Duodenal mucosa (tissue), 2 donors: ENCODE results near the gene GLT6D1.

Source experiments
- H3K27ac ChIP-seq: one replicate; pipeline ENCODE4 v1.7.0; 2013; ENCODE audit warnings: low read depth, low read length
- H3K27me3 ChIP-seq, 2 donors: one replicate each; pipeline ENCODE4 v1.7.0; 2013; ENCODE audit warnings: low read length in 2 of 2, control low read depth in 1 of 2; ENCODE audit not compliant: insufficient read depth in 2 of 2, control insufficient read depth in 1 of 2
- H3K36me3 ChIP-seq, 2 donors: one replicate each; pipeline ENCODE4 v1.7.0; 2013; ENCODE audit warnings: low read length in 2 of 2, control low read depth in 1 of 2; ENCODE audit not compliant: insufficient read depth in 2 of 2, control insufficient read depth in 1 of 2
- H3K4me1 ChIP-seq, 2 donors: one replicate each; pipeline ENCODE4 v1.7.0; 2013; ENCODE audit warnings: low read length in 2 of 2, control low read depth in 1 of 2; ENCODE audit not compliant: insufficient read depth in 2 of 2, control insufficient read depth in 1 of 2
- H3K4me3 ChIP-seq, 2 donors: one replicate each; pipeline ENCODE4 v1.7.0; 2013; ENCODE audit warnings: low read length in 2 of 2, low read depth in 1 of 2
- H3K9ac ChIP-seq, 2 donors: one replicate each; pipeline ENCODE4 v1.7.0; 2013; ENCODE audit warnings: low read length in 2 of 2, low read depth in 1 of 2
- H3K9me3 ChIP-seq, 2 donors: one replicate each; pipeline ENCODE4 v1.7.0; 2013; ENCODE audit warnings: low read length in 2 of 2, control low read depth in 1 of 2; ENCODE audit not compliant: control insufficient read depth in 1 of 2

The GLT6D1 gene

DNA sequence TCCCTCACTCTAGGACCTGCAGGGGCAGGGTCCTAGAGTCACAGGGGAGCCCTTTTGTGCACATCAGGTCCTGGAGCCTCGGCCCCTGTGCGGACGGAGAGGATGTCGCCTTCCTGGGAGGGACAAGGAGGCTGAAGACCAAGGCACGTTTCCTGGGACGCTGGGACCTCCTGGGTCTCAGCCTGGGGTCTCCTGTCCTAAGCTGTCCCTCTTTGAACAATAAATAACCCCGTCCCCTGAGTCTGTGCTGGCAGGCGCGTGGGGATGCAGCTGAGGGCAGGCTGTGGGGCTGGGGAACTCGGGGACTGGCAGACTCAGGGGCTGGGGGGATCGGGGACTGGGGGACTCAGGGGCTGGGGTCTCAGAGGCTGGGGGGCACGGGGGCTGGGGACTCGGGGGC, 46.7 kb downstream of the GLT6D1 start:
- no peaks in the 10 kb centered on the region for H3K4me1 ChIP-seq
- no peak overlapping the region for H3K4me3 ChIP-seq
- H3K9me3 ChIP-seq, result no peaks in the 10 kb centered on the region
- no peak overlapping the region for H3K27ac ChIP-seq
- no peaks in the 10 kb centered on the region for H3K27me3 ChIP-seq
- H3K9ac ChIP-seq, result no peak overlapping the region
- H3K36me3 ChIP-seq, result no peaks in the 10 kb centered on the region

DNA sequence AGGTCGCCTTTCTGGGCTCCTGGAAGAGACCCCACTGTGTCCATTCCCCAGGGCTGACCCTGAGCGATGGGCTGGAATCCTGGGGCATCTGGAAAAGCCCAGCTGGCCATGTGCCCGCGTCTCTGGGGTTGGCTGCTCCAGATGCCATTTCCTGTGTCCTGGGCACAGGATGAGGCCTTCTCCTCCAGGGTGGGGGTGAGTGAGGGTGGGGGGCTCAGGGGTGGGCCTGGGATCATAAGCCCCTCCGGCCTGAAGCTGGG, 47.1 kb downstream of the GLT6D1 start:
- Histone ChIP-seq H3K27ac (no peak overlapping the region), H3K9me3 (no peaks in the 10 kb centered on the region), H3K4me3 (no peak overlapping the region), H3K9ac (no peak overlapping the region), H3K4me1 (no peaks in the 10 kb centered on the region), H3K36me3 (no peaks in the 10 kb centered on the region), H3K27me3 (no peaks in the 10 kb centered on the region)

DNA sequence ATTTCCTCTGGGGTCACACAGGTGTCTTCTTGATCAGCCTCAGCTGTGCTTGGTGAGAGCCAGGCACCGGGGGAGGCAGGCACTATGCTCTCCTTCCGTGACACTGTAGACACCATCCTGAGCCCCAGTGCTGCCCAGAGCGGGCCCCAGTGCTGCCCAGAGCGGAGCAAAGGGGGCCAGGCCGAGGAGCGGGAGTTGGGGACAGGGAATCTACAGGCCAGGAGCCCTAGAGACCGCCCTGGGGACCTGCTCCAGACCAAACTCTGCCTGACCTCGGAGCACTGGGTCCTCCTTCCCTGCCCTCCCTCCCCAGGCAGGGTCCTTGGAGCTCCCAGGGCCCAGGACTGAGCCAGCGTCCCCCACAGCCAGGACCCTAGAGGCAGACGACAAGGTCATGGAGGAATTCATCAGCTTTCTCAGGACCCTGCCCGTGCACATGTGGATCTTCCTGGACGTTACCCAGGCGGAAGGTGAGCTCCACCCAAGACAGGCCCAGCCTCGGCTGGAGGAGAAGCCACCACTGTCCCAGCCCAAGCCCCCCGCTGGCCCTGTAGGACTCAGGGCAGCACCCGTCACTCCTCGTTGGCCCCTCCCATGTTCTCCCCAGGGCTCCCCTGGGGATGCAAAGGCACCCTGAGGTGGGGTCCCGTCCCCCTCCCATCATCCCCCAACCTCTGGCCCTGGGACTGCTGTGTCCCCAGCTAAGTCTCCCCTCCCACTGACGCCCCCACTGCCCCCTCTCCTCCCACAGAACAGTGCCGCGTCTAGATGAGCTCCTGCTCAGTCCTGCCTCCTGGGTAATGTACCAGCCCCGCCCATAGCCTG, 47.6 kb downstream of the GLT6D1 start:
- no peak overlapping the region for H3K4me3 ChIP-seq
- H3K27ac ChIP-seq, result no peak overlapping the region
- no peak overlapping the region for H3K9ac ChIP-seq
- no peaks in the 10 kb centered on the region for H3K27me3 ChIP-seq
- no peaks in the 10 kb centered on the region for H3K4me1 ChIP-seq
- no peaks in the 10 kb centered on the region for H3K9me3 ChIP-seq
- no peaks in the 10 kb centered on the region for H3K36me3 ChIP-seq

DNA sequence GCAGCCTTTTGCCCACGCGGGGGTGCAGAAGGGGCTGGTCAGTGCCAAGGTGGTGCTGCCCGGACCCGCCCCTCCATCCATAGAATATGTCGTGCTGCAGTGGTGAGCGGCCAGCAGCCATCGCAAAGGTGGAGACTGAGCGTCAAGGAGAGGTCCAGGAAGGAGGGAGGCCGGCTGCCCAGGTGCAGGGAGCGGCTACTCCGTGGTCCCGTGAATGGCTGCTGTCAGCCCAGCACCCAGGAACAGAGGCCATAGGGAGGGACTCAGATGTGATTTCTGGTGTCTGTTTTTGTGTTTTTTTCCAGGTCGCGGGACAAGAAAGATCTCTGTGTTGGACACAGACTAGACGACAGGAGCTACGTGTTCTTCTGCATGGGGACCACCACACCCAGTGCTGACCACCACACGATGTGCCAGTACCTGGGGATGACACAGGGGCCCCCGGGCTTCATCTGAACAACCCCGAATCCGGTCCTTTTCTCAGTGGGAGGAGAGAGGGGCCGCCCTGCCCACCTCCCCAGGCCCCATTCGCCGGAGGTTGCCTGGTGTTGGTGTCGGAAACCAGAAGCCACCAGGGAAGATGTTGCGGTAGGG, 48.8 kb downstream of the GLT6D1 start:
- Histone ChIP-seq H3K27me3 (no peaks in the 10 kb centered on the region), H3K4me1 (no peaks in the 10 kb centered on the region), H3K9ac (no peak overlapping the region), H3K9me3 (no peaks in the 10 kb centered on the region), H3K27ac (no peak overlapping the region), H3K4me3 (no peak overlapping the region), H3K36me3 (no peaks in the 10 kb centered on the region)

DNA sequence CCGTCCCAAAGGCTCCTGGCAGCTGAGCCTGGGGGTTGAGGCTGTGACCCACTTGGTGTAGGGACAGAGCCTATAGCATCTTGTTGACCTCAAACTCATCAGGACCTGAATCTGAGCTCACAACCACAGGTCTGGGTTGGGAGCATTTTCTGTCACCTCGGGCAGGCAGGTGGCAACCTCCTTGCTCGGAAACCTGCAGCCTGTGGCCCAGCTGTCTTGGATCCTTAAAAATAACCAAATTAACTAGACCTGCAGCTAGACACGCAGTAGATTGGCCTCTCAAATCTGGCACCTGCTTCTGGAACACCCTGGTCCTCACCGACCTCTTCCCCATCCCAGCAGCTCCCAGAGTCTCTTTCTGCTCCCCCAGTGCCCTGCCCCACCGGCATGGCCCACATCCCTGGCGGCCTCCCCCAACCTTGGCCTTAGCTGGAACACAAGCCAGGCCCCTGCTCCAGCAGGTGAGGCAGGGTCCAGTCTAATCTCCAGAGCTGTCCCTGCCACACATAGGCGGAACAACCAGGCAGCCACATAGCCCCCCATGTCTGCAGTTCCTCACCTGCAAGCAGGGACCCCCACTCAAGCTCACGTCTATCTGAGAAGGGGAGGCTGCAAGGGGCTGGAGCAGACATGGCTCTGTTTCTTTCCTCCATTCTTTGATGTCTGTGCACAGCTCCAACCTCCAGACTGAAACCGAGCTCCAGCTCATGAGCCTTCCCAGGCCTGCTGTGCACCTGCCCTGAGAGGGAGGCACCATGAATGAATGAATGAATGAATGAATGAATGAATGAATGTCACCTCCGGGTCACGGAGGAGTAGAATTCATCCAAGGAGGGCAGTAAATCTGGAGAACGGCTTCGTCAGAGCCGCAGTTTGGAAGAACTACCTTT, 49.5 kb downstream of the GLT6D1 start:
- no peaks in the 10 kb centered on the region for H3K4me1 ChIP-seq
- no peaks in the 10 kb centered on the region for H3K9me3 ChIP-seq
- no peak overlapping the region for H3K9ac ChIP-seq
- no peaks in the 10 kb centered on the region for H3K27me3 ChIP-seq
- H3K36me3 ChIP-seq, result no peaks in the 10 kb centered on the region
- H3K4me3 ChIP-seq, result no peak overlapping the region
- H3K27ac ChIP-seq, result no peak overlapping the region

DNA sequence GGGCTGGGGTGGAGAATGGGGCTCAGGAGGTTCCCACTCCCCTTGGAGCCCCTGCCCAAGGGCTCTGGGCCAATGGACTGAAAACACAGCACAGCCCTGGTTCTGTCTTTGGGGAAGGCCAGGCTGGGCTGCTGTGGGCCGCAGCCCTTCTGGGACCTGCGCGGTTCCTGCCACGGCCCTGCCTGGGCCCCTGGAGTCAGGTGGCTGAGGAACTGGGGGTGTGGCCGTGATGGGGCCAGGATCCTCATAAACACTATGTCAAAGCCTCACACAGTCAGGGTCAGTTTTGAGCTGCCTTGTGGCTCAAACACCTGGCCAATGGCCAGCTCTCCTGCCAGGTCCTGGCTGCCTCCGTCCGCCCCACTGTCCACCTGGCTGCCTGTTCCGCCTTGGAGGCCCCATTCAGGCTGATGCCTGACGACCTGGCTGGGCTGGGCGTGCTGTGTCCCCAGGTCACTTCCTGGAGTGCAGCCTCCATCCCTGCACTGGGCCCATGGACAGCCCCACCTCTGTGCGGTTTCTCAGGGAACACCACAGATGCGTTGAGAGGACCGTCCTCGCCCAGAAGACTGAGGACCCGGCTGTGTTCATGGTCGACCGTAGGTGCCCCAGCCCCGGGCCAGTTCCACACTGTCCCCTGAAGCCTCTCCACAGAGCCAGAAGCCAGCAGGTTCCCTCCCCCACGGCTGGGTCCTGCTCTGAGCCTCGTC, 50.3 kb downstream of the GLT6D1 start:
- Histone ChIP-seq H3K4me1 (no peaks in the 10 kb centered on the region), H3K4me3 (no peak overlapping the region), H3K36me3 (no peaks in the 10 kb centered on the region), H3K9me3 (no peaks in the 10 kb centered on the region), H3K27ac (no peak overlapping the region), H3K9ac (no peak overlapping the region), H3K27me3 (no peaks in the 10 kb centered on the region)

DNA sequence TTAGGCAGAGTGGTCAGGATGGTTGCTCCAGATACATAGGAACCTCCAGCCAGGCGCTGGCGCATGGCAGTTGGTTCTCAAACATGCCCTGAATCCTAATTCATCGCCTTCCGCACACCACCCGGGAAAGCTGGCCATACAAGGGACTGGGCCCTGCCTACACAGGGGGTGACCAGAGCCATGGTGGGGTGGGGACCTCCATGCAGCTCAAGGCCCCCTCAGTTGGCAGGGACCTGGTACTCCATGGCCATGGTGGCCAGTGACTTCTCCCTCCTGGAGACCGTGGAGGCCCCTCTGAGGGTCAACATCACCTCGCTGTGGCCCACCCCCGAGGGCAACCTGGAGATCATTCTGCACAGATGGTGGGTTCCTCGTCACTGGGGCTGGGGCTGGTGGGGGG, 51.0 kb downstream of the GLT6D1 start:
- Histone ChIP-seq H3K4me1 (no peaks in the 10 kb centered on the region), H3K4me3 (no peak overlapping the region), H3K9ac (no peak overlapping the region), H3K9me3 (no peaks in the 10 kb centered on the region), H3K36me3 (no peaks in the 10 kb centered on the region), H3K27ac (no peak overlapping the region), H3K27me3 (no peaks in the 10 kb centered on the region)

DNA sequence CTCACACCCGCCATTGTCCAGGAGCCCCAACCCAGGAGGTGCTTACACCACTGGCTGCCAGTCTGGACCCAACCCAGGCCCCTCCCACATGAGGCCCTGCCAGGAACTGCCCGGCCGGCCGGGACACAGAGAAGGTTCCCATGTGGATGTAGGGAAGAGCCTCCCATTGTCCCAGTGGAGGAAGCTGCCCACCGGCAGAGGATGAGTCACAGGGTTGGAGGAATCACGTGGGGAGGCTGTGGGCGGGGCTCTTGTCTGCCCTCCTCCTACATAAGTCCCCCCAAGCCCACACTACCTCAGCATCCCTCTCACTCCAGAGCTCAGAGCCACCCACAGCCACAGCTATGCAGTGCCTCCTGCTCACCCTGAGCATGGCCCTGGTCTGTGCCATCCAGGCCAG, 51.7 kb downstream of the GLT6D1 start:
- Histone ChIP-seq H3K27ac (no peak overlapping the region), H3K36me3 (no peaks in the 10 kb centered on the region), H3K4me1 (no peaks in the 10 kb centered on the region), H3K9ac (no peak overlapping the region), H3K4me3 (no peak overlapping the region), H3K27me3 (no peaks in the 10 kb centered on the region), H3K9me3 (no peaks in the 10 kb centered on the region)

DNA sequence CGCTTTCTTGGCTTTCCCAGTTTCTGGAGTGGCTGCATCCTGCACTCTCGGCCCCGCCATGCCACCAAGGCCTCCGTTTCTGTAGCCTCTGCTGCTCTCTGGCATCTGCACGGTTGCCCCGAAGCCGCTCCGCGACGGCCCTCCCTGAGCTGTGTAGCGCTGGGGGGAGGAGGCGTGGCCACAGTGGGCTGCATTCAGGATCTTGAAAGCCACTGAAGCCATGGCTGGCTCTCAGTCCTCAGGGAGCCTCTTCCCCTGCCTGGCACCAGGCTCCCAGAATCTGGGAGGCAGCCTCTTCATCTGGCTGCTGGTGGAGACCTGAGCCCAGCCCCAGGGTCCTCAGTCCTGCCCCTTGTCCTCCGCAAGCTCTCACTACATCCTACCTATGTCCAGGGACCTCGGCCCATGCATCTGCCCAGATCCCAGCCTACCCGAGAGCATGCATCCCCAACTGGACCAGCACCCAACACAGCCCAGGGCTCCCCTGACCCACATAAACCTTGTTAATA, 52.7 kb downstream of the GLT6D1 start:
- H3K27ac ChIP-seq, result no peak overlapping the region
- H3K4me3 ChIP-seq, result no peak overlapping the region
- no peaks in the 10 kb centered on the region for H3K4me1 ChIP-seq
- no peaks in the 10 kb centered on the region for H3K36me3 ChIP-seq
- no peaks in the 10 kb centered on the region for H3K9me3 ChIP-seq
- no peaks in the 10 kb centered on the region for H3K27me3 ChIP-seq
- no peak overlapping the region for H3K9ac ChIP-seq

DNA sequence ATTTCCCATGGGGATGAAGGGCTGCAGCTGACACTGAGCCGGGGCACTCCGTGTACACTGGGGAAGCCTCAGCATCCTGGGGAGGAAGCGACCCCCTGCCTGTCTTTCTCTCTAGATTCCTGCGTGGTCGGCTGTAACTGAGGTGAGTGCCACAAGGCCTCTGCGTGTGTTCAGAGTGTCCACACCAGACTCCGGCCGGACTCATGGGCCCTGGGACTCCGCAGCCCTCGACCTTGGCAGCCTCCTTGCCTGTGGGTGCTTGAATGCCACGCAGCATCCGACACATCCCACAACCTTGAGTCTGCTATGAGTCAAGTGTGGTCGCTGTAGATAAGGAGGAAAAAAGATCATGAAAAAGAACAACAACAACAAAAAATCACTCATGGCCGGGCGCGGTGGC, 54.4 kb downstream of the GLT6D1 start:
- no peaks in the 10 kb centered on the region for H3K4me1 ChIP-seq
- no peaks in the 10 kb centered on the region for H3K36me3 ChIP-seq
- H3K9ac ChIP-seq, result no peak overlapping the region
- no peaks in the 10 kb centered on the region for H3K9me3 ChIP-seq
- no peak overlapping the region for H3K27ac ChIP-seq
- H3K4me3 ChIP-seq, result no peak overlapping the region
- no peaks in the 10 kb centered on the region for H3K27me3 ChIP-seq
